Spleen (tissue), 11 donors: ENCODE data around the gene LTN1. TPM values are rescaled to one million over a fixed set of nuclear protein-coding genes. Genes with fewer than 3 reads are reported as not detected.

Source experiments
- DNase-seq: peaks from one replicate; pipeline ENCODE4 v3.0.0-alpha.2; 2020
- H3K27ac ChIP-seq, 8 donors: fragments of 200-600 bp; sonication (generic) in 7 of 8; 1 replicate in 4 of 8; 2 replicates in 4 of 8; pipeline versions ENCODE4 v1.5.0 to v1.8.0; 2016 to 2021; ENCODE audit warnings: inconsistent platforms in 4 of 8, mild to moderate bottlenecking in 4 of 8, moderate library complexity in 1 of 8
- H3K27me3 ChIP-seq, 7 donors: fragments of 200-600 bp; sonication (generic) in 6 of 7; replicated peaks in 1 of 7; 1 replicate in 4 of 7; 2 replicates in 3 of 7; pipeline versions ENCODE4 v1.5.0 to v1.8.0; 2016 to 2021; ENCODE audit warnings: inconsistent platforms in 3 of 7, mild to moderate bottlenecking in 1 of 7
- H3K36me3 ChIP-seq, 6 donors: fragments of 200-600 bp; sonication (generic) in 5 of 6; 1 replicate in 4 of 6; 2 replicates in 2 of 6; pipeline versions ENCODE4 v1.5.0 to v1.8.0; 2016 to 2021; ENCODE audit warnings: inconsistent platforms in 2 of 6
- H3K4me1 ChIP-seq, 6 donors: fragments of 200-600 bp; sonication (generic) in 5 of 6; 1 replicate in 3 of 6; 2 replicates in 3 of 6; pipeline versions ENCODE4 v1.5.0 to v1.8.0; 2016 to 2021; ENCODE audit warnings: inconsistent platforms in 3 of 6
- H3K4me3 ChIP-seq, 8 donors: fragments of 200-600 bp; sonication (generic) in 7 of 8; 1 replicate in 4 of 8; 2 replicates in 4 of 8; pipeline versions ENCODE4 v1.5.0 to v1.8.0; 2016 to 2021; ENCODE audit warnings: inconsistent platforms in 4 of 8, mild to moderate bottlenecking in 4 of 8, moderate library complexity in 2 of 8
- H3K9me3 ChIP-seq, 8 donors: fragments of 200-600 bp; sonication (generic) in 7 of 8; 1 replicate in 4 of 8; 2 replicates in 4 of 8; pipeline versions ENCODE4 v1.5.0 to v1.8.0; 2016 to 2021; ENCODE audit warnings: inconsistent platforms in 4 of 8
- CTCF ChIP-seq, 11 experiments: fragments of 200-600 bp in 7 of 11; fragments of 450-650 bp in 4 of 11; sonication (generic) in 4 of 11; IDR thresholded peaks in 8 of 11; conservative IDR thresholded peaks in 3 of 11; 1 replicate in 7 of 11; 2 replicates in 4 of 11; pipeline versions ENCODE4 v1.4.0 to v1.8.0; 2016 to 2021; ENCODE audit warnings: antibody characterized with exemption in 11 of 11, inconsistent platforms in 4 of 11, mild to moderate bottlenecking in 1 of 11
- POLR2A ChIP-seq, 3 donors: fragments of 450-650 bp; IDR thresholded peaks; one replicate each; pipeline ENCODE4 v1.5.1; 2017; ENCODE audit warnings: antibody characterized with exemption in 3 of 3, mild to moderate bottlenecking in 1 of 3
- POLR2AphosphoS5 ChIP-seq, 3 donors: sonication (generic); formaldehyde crosslinking; IDR thresholded peaks; one replicate each; pipeline ENCODE4 v1.5.1; 2017; ENCODE audit warnings: antibody characterized with exemption in 3 of 3
- WGBS, 5 donors: extraction: QIAGEN DNeasy Blood & Tissue Kit in 3 of 5; methylation state at CpG; one replicate each; pipeline versions ENCODE4 v1.1.5 to v1.1.7; 2013 to 2018; 5-methylcytosine and 5-hydroxymethylcytosine counted together
- intact Hi-C: fragments of 100-400 bp; cut with DNase I; formaldehyde crosslinking; loops from one replicate; pipeline ENCODE4 v1.15.0; 2023; ENCODE audit warnings: low total_unique reads
- polyA plus RNA-seq, 3 donors: library from polyadenylated mRNA; stranded (reverse); fragments of 200-250 nt; gene quantifications; one replicate each; pipeline ENCODE4 v1.2.1, GENCODE V29; 2013
- total RNA-seq, 7 donors: library from RNA; depleted of rRNA in 3 of 7; stranded (reverse); fragments of >200 nt in 3 of 7; fragmentation: NEBNext Ultra II Directional in 4 of 7; extraction: Animal tissue kit (Norgen Biotek cat#: 25700) in 4 of 7; gene quantifications; one replicate each; pipeline versions ENCODE4 v1.1.0 to v1.2.1, GENCODE V29; 2016 to 2021
- donor health status: healthy with polysubstance abuse.
- donor health status: DM: no; HTN: no; CAD: no; lungs with moderate emphysema.
- donor health status: DM: no; HTN: no; CAD: no.
- donor health status: Bipolar disorder and iron deficiency.
- donor health status: healthy.
- donor health status: DM: no; HTN: no; CAD: no.
- donor health status: DM: yes; HTN: yes; CAD: no.

LTN1 gene
- total and polyA plus RNA-seq, 10 donors, result 4.6 to 37.3 (median 28.7) TPM

DNA sequence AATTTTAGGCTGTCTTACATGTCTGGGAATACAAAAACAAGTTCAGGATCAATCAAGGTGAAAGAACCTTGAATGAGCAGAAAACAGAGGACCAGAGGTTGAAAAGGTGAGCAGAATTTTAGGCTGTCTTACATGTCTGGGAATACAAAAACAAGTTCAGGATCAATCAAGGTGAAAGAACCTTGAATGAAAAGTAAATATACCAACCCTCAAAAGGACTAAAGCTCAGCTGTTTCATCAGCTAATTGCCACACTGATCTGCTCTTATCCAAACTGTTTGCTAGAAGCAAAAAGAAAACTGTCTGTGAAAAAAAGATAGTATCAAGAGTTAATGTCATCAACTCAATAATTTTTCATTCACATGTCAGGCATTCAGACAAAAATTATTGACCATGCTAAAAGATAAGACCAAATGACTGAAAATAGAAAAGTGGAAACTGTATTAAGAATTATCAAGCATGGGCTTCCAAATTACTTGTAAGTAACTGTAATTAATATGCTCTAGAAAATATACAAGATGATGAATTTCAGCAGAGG is 69.2 kb downstream of the LTN1 start:
- no peak for DNase-seq

GRCh38 chr21:28922368-28922767 is 70.3 kb downstream of the LTN1 start:
- no peak for TF ChIP-seq POLR2A (IDR thresholded peaks at IDR 0.05)
- no peak for TF ChIP-seq CTCF (IDR thresholded peaks at IDR 0.05 in 8 of 11, conservative IDR thresholded peaks at IDR 0.05 in 3 of 11)
- TF ChIP-seq POLR2AphosphoS5 (IDR thresholded peaks at IDR 0.05), result no peak
- intact Hi-C loops, result no loop called here
- H3K9me3 ChIP-seq, result no peaks in the 10 kb centered on the region
- no peak for DNase-seq
- no peak overlapping the region for H3K27ac ChIP-seq
- H3K36me3 ChIP-seq, result peaks cover 0 to 49% (median 10%) of the 10 kb centered on the region in 6 donors
- H3K27me3 ChIP-seq, result no peaks in the 10 kb centered on the region
- H3K4me3 ChIP-seq, result no peak overlapping the region
- H3K4me1 ChIP-seq, result no peaks in the 10 kb centered on the region
- 91 to 96% (median 95%) methylated on average over 7 of the region's 7 CpGs for WGBS, 5 donors

More for the DNA sequence above, 69.2 kb downstream of the LTN1 start:
- TF ChIP-seq POLR2A (IDR thresholded peaks at IDR 0.05) (no peak), CTCF (IDR thresholded peaks at IDR 0.05 in 8 of 11, conservative IDR thresholded peaks at IDR 0.05 in 3 of 11) (no peak), POLR2AphosphoS5 (IDR thresholded peaks at IDR 0.05) (no peak)
- no peak overlapping the region for H3K4me3 ChIP-seq
- H3K9me3 ChIP-seq, result no peaks in the 10 kb centered on the region
- H3K27ac ChIP-seq, result no peak overlapping the region
- H3K36me3 ChIP-seq, result peaks cover 0 to 60% (median 10%) of the 10 kb centered on the region in 6 donors
- H3K27me3 ChIP-seq, result no peaks in the 10 kb centered on the region
- intact Hi-C loops, result no loop called here
- H3K4me1 ChIP-seq, result no peaks in the 10 kb centered on the region

GRCh38 chr21:28916150-28916893 is 76.4 kb downstream of the LTN1 start:
- Histone ChIP-seq H3K27ac (no peak overlapping the region), H3K9me3 (no peaks in the 10 kb centered on the region), H3K27me3 (no peaks in the 10 kb centered on the region), H3K36me3 (peaks cover 0 to under 1% (median 0%) of the 10 kb centered on the region in 6 donors), H3K4me1 (no peaks in the 10 kb centered on the region), H3K4me3 (no peak overlapping the region)
- DNase-seq, result no peak
- 91 to 96% (median 94%) methylated on average over 4 of the region's 4 CpGs for WGBS, 5 donors
- intact Hi-C loops, result no loop called here
- no peak for TF ChIP-seq POLR2A (IDR thresholded peaks at IDR 0.05)
- TF ChIP-seq CTCF (IDR thresholded peaks at IDR 0.05 in 8 of 11, conservative IDR thresholded peaks at IDR 0.05 in 3 of 11), result no peak
- TF ChIP-seq POLR2AphosphoS5 (IDR thresholded peaks at IDR 0.05), result no peak

DNA sequence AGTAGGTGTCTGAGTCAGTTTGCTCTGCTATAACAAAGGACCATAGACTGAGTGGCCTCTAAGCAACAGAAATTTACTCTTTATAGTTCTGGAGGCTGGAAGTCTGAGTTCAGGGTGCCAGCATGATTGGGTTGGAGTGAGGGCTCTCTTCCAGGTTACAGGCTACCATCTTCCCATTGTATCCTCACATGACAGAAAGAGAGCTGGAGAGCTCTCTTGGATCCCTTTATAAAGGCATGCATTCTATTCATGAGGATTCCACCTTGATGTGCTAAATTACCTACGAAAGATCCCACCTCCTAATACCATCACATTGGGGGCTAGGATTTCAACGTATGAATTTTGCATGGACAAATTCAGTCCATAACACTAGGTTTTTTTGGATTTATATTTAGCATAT is 79.6 kb downstream of the LTN1 start:
- intact Hi-C loops, result no loop called here
- no peak for DNase-seq
- 78 to 89% (median 84%) methylated on average over 2 of the region's 2 CpGs for WGBS, 5 donors

More for the DNA sequence above, 79.6 kb downstream of the LTN1 start:
- Histone ChIP-seq H3K9me3 (no peaks in the 10 kb centered on the region), H3K4me1 (no peaks in the 10 kb centered on the region), H3K36me3 (no peaks in the 10 kb centered on the region), H3K4me3 (no peak overlapping the region), H3K27me3 (no peaks in the 10 kb centered on the region), H3K27ac (no peak overlapping the region)
- TF ChIP-seq POLR2A (IDR thresholded peaks at IDR 0.05), result no peak
- no peak for TF ChIP-seq CTCF (IDR thresholded peaks at IDR 0.05 in 8 of 11, conservative IDR thresholded peaks at IDR 0.05 in 3 of 11)
- no peak for TF ChIP-seq POLR2AphosphoS5 (IDR thresholded peaks at IDR 0.05)
